CD14-positive monocyte (primary cell): ENCODE measurements around the gene PTPRR. TPM values are rescaled to one million over a fixed set of nuclear protein-coding genes. Genes with fewer than 3 reads are reported as not detected.

Experiments used
- DNase-seq, 3 donors: peaks; one replicate each; pipeline ENCODE4 v3.0.0-alpha.2; 2011 to 2022
- H2AFZ ChIP-seq: 2 replicates; pipeline ENCODE4 v1.6.0; 2012; ENCODE audit warnings: mild to moderate bottlenecking, low read depth, low read length, inconsistent platforms; ENCODE audit not compliant: insufficient read depth, poor library complexity, severe bottlenecking
- H3K27ac ChIP-seq, 2 donors: 1 replicate in 1 of 2; 2 replicates in 1 of 2; pipeline ENCODE4 v1.5.1; 2012 to 2013; ENCODE audit warnings: low read length in 2 of 2, control low read depth in 1 of 2, inconsistent platforms in 1 of 2, low read depth in 1 of 2, mild to moderate bottlenecking in 1 of 2
- H3K27me3 ChIP-seq, 2 donors: one replicate each; pipeline versions ENCODE4 v1.6.0 to v1.6.1; 2011 to 2013; ENCODE audit warnings: low read length in 2 of 2; ENCODE audit not compliant: control insufficient read depth in 2 of 2, insufficient read depth in 2 of 2
- H3K36me3 ChIP-seq, 2 donors: replicated peaks in 1 of 2; 1 replicate in 1 of 2; 2 replicates in 1 of 2; pipeline versions ENCODE4 v1.5.1 to v1.6.1; 2012 to 2013; ENCODE audit warnings: low read length in 2 of 2, control low read depth in 1 of 2, inconsistent platforms in 1 of 2, mild to moderate bottlenecking in 1 of 2; ENCODE audit not compliant: insufficient read depth in 2 of 2, control insufficient read depth in 1 of 2
- H3K4me1 ChIP-seq, 2 donors: 1 replicate in 1 of 2; 2 replicates in 1 of 2; pipeline versions ENCODE4 v1.5.1 to v1.6.1; 2012 to 2013; ENCODE audit warnings: low read length in 2 of 2, control low read depth in 1 of 2, inconsistent platforms in 1 of 2, mild to moderate bottlenecking in 1 of 2, moderate library complexity in 1 of 2; ENCODE audit not compliant: insufficient read depth in 2 of 2, control insufficient read depth in 1 of 2
- H3K4me2 ChIP-seq: replicated peaks from 2 replicates; pipeline ENCODE3; 2012; ENCODE audit warnings: low read length, moderate library complexity, mild to moderate bottlenecking; ENCODE audit not compliant: poor library complexity, severe bottlenecking; ENCODE audit errors: extremely low read depth
- H3K4me3 ChIP-seq, 3 experiments: fragments of 200-600 bp in 1 of 3; sonication (generic) in 1 of 3; replicated peaks in 1 of 3; 1 replicate in 2 of 3; 2 replicates in 1 of 3; pipeline ENCODE4 v1.5.1; 2011 to 2013; ENCODE audit warnings: low read length in 3 of 3, mild to moderate bottlenecking in 3 of 3, control low read depth in 2 of 3, low read depth in 2 of 3, inconsistent platforms in 1 of 3, moderate library complexity in 1 of 3
- H3K79me2 ChIP-seq: 2 replicates; pipeline ENCODE4 v1.6.0; 2012; ENCODE audit warnings: mild to moderate bottlenecking, control low read depth, inconsistent platforms, low read length, moderate library complexity; ENCODE audit not compliant: insufficient read depth
- H3K9ac ChIP-seq: 2 replicates; pipeline ENCODE4 v1.6.0; 2017; ENCODE audit warnings: low read length, mild to moderate bottlenecking; ENCODE audit not compliant: insufficient read depth, poor library complexity, severe bottlenecking
- H3K9me3 ChIP-seq, 2 donors: replicated peaks in 1 of 2; 1 replicate in 1 of 2; 2 replicates in 1 of 2; pipeline versions ENCODE4 v1.5.1 to v1.6.1; 2012 to 2013; ENCODE audit warnings: low read length in 2 of 2, control low read depth in 1 of 2; ENCODE audit not compliant: control insufficient read depth in 1 of 2, insufficient read depth in 1 of 2
- H4K20me1 ChIP-seq: 2 replicates; pipeline ENCODE4 v1.6.0; 2012; ENCODE audit warnings: mild to moderate bottlenecking, low read length, control low read depth, moderate library complexity; ENCODE audit not compliant: insufficient read depth
- H3K27ac Mint-ChIP-seq, 7 donors: one replicate each; pipeline ENCODE4 v1.8.0; 2020; ENCODE audit warnings: mild to moderate bottlenecking in 7 of 7, mixed read lengths in 7 of 7, moderate library complexity in 6 of 7, inconsistent platforms in 2 of 7
- H3K27me3 Mint-ChIP-seq, 3 donors: one replicate each; pipeline ENCODE4 v1.8.0; 2021 to 2022; ENCODE audit warnings: low read depth in 3 of 3, mild to moderate bottlenecking in 3 of 3, mixed read lengths in 3 of 3, moderate library complexity in 3 of 3, inconsistent platforms in 1 of 3
- H3K36me3 Mint-ChIP-seq, 2 donors: one replicate each; pipeline ENCODE4 v1.8.0; 2020; ENCODE audit warnings: mixed read lengths in 2 of 2, inconsistent platforms in 1 of 2, mild to moderate bottlenecking in 1 of 2
- H3K4me1 Mint-ChIP-seq: one replicate; pipeline ENCODE4 v1.8.0; 2020; ENCODE audit warnings: mild to moderate bottlenecking, mixed read lengths
- H3K4me3 Mint-ChIP-seq, 2 donors: one replicate each; pipeline ENCODE4 v1.8.0; 2020; ENCODE audit warnings: mild to moderate bottlenecking in 2 of 2, mixed read lengths in 2 of 2, moderate library complexity in 1 of 2
- H3K9me3 Mint-ChIP-seq, 7 donors: one replicate each; pipeline ENCODE4 v1.8.0; 2020 to 2022; ENCODE audit warnings: mixed read lengths in 7 of 7, mild to moderate bottlenecking in 6 of 7, moderate library complexity in 6 of 7, inconsistent platforms in 2 of 7
- WGBS: methylation state at CpG from one replicate; pipeline ENCODE4 v1.1.5; 2013; ENCODE audit warnings: missing lambda C conversion rate; ENCODE audit not compliant: insufficient coverage; 5-methylcytosine and 5-hydroxymethylcytosine counted together
- intact Hi-C, 2 donors: fragments of 100-400 bp; cut with micrococcal nuclease; formaldehyde crosslinking; loops; one replicate each; pipeline versions ENCODE4 v1.15.0 to v1.15.1; 2023
- polyA plus RNA-seq, 3 donors: library from polyadenylated mRNA; depleted of rRNA in 1 of 3; unstranded in 2 of 3; stranded (reverse) in 1 of 3; fragments of 300-500 nt in 2 of 3; fragments of >200 nt in 1 of 3; fragmentation: Illumina TruSeq in 2 of 3; gene quantifications; 1 replicate in 2 of 3; 2 replicates in 1 of 3; pipeline ENCODE4 v1.2.3, GENCODE V29; 2012 to 2021
- TF ChIP-seq, protein P1 (sequence below): fragments of 200-600 bp; IDR thresholded peaks from one replicate; pipeline ENCODE4 v1.8.0; 2022; ENCODE audit warnings: antibody characterized with exemption, mild to moderate bottlenecking

Gene PTPRR
- polyA plus RNA-seq, 3 donors, result not detected

DNA sequence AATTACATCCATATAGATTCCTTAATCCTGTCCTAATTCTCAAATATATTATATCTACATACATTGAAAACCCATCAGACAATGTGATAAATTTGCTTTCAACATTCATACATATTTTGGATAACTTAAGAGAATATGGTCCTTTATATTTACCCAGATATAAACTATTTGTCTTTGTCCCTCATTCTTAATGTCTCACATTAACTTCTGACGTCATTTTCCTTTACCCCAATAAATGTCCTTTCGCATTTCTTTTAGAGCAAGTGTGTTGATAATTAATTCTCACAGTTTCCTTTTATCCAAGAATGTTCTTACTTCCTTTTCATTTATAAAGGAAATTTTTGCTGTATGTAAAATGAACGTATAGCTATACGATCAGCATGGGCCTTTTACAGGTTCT lies 12.6 kb upstream of the PTPRR start:
- Mint-ChIP-seq H3K36me3 (no peaks in the 10 kb centered on the region), H3K9me3 (peaks cover 0 to 6% (median 2%) of the 10 kb centered on the region in 7 donors), H3K4me1 (no peaks in the 10 kb centered on the region), H3K27me3 (peaks cover 0 to 2% (median 0%) of the 10 kb centered on the region in 3 donors), H3K4me3 (no peak overlapping the region), H3K27ac (no peak overlapping the region)
- Histone ChIP-seq H3K27ac (no peak overlapping the region), H3K9me3 (no peaks in the 10 kb centered on the region), H3K4me3 (no peak overlapping the region), H3K9ac (no peak overlapping the region), H2AFZ (no peak overlapping the region), H4K20me1 (no peaks in the 10 kb centered on the region), H3K4me2 (no peak overlapping the region), H3K79me2 (no peaks in the 10 kb centered on the region), H3K4me1 (no peaks in the 10 kb centered on the region), H3K27me3 (no peaks in the 10 kb centered on the region), H3K36me3 (no peaks in the 10 kb centered on the region)
- DNase-seq, result no peak
- intact Hi-C loops, result no loop called here
- no CpG with 5 or more reads among the region's 4 CpGs for WGBS
- TF ChIP-seq, protein P1, sequence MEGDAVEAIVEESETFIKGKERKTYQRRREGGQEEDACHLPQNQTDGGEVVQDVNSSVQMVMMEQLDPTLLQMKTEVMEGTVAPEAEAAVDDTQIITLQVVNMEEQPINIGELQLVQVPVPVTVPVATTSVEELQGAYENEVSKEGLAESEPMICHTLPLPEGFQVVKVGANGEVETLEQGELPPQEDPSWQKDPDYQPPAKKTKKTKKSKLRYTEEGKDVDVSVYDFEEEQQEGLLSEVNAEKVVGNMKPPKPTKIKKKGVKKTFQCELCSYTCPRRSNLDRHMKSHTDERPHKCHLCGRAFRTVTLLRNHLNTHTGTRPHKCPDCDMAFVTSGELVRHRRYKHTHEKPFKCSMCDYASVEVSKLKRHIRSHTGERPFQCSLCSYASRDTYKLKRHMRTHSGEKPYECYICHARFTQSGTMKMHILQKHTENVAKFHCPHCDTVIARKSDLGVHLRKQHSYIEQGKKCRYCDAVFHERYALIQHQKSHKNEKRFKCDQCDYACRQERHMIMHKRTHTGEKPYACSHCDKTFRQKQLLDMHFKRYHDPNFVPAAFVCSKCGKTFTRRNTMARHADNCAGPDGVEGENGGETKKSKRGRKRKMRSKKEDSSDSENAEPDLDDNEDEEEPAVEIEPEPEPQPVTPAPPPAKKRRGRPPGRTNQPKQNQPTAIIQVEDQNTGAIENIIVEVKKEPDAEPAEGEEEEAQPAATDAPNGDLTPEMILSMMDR, result no peak

DNA sequence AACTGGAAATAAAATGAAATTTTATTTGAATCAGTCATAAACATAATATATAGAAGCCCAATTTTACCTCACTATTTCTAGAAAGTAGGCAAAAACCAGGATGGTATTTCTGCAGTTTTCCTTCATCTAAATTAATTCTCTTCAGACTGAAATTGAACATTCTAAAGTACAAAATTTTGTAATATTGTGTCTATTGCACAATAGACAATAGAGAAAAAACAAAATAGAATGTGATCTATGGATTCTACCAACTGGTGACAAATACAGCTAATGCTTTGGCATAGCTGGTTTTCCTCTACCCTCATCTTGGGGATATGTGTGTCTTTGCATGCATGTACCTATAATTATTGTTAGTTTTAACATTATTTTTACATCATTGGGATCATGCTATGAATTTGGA lies 8.5 kb upstream of the PTPRR start:
- H3K4me1 ChIP-seq, result no peaks in the 10 kb centered on the region
- H3K4me1 Mint-ChIP-seq, result no peaks in the 10 kb centered on the region
- H3K79me2 ChIP-seq, result no peaks in the 10 kb centered on the region
- H4K20me1 ChIP-seq, result no peaks in the 10 kb centered on the region
- H3K9me3 ChIP-seq, result no peaks in the 10 kb centered on the region
- no peaks in the 10 kb centered on the region for H3K36me3 ChIP-seq
- H2AFZ ChIP-seq, result no peak overlapping the region
- no peak overlapping the region for H3K4me2 ChIP-seq
- no peaks in the 10 kb centered on the region for H3K36me3 Mint-ChIP-seq
- no peak overlapping the region for H3K4me3 Mint-ChIP-seq
- TF ChIP-seq, protein P1, result no peak
- H3K27me3 ChIP-seq, result no peaks in the 10 kb centered on the region
- no peak overlapping the region for H3K4me3 ChIP-seq
- no peak overlapping the region for H3K27ac Mint-ChIP-seq
- H3K27ac ChIP-seq, result no peak overlapping the region
- intact Hi-C loops, result no loop called here
- no peak overlapping the region for H3K9ac ChIP-seq
- H3K9me3 Mint-ChIP-seq, result peaks cover 0 to 3% (median 1%) of the 10 kb centered on the region in 7 donors
- H3K27me3 Mint-ChIP-seq, result peaks cover 0 to 2% (median 0%) of the 10 kb centered on the region in 3 donors
- no peak for DNase-seq
